ENCODE measurements around the gene MUC4. TPM values are rescaled to one million over a fixed set of nuclear protein-coding genes. Genes with fewer than 3 reads are reported as not detected.

The MUC4 gene
- total RNA-seq, 4 donors from 2014 or later = 0.26 to 1.0 (median 0.30) TPM

DNA sequence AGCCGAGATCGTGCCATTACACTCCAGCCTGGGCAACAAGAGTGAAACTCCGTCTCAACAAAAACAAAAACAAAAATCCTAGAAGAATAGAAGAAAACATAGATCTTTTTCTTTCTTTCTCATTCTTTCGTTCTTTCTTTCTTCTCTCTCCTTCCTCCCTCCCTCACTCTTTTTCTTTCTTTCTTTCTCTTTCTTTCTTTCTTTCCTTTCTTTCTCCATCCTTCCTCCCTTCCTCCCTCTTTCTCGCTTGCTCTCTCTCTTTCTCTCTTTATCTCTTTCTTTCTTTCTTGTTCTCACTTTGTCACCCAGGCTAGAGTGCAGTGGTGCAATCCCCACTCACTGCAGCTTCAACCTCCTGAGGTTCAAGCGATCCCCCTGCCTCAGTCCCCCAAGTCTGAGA is 33.8 kb upstream of the MUC4 start:
- no peak overlapping the region for H3K4me3 ChIP-seq
- H3K27ac ChIP-seq = no peak overlapping the region
- no peak for DNase-seq
- no peaks in the 10 kb centered on the region for H3K9me3 ChIP-seq
- TF ChIP-seq, protein P1, sequence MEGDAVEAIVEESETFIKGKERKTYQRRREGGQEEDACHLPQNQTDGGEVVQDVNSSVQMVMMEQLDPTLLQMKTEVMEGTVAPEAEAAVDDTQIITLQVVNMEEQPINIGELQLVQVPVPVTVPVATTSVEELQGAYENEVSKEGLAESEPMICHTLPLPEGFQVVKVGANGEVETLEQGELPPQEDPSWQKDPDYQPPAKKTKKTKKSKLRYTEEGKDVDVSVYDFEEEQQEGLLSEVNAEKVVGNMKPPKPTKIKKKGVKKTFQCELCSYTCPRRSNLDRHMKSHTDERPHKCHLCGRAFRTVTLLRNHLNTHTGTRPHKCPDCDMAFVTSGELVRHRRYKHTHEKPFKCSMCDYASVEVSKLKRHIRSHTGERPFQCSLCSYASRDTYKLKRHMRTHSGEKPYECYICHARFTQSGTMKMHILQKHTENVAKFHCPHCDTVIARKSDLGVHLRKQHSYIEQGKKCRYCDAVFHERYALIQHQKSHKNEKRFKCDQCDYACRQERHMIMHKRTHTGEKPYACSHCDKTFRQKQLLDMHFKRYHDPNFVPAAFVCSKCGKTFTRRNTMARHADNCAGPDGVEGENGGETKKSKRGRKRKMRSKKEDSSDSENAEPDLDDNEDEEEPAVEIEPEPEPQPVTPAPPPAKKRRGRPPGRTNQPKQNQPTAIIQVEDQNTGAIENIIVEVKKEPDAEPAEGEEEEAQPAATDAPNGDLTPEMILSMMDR (IDR thresholded peaks at IDR 0.05) = no peak
- no peak for TF ChIP-seq POLR2A (IDR thresholded peaks at IDR 0.05)
- no peaks in the 10 kb centered on the region for H3K4me1 ChIP-seq
- no peaks in the 10 kb centered on the region for H3K27me3 ChIP-seq
- intact Hi-C loops (cut with DNase I; ENCODE audit: low total_unique reads) = no loop called here
- H3K36me3 ChIP-seq = no peaks in the 10 kb centered on the region

DNA sequence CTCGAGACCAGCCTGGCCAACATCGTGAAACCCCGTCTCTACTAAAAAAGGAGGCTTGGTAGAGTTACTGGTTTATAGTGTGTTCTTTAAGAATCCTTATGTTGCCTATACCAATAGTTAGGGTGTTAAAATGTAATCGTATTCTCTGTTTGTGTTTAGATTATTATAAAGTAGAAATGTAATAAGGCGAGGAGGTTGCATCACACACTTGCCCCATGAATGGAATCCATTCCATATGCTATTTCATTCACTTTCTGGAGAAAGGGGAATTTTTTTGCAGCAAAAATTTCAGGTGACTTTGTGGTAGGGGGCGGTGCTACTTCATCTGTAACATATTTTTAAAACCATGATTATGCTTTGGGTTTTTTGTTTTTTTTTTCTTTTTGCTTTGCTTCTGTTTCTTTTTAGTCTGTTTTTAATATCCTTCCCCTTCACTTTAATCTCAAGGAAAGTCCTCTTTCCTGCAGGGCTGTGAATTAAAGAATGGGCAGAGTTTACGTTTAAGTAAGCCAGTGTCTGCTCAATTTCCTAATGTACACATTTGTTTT is 33.0 kb upstream of the MUC4 start:
- Histone ChIP-seq H3K4me3 (no peak overlapping the region), H3K9me3 (no peaks in the 10 kb centered on the region), H3K36me3 (no peaks in the 10 kb centered on the region), H3K27ac (no peak overlapping the region), H3K27me3 (no peaks in the 10 kb centered on the region), H3K4me1 (no peaks in the 10 kb centered on the region)
- intact Hi-C loops (cut with DNase I; ENCODE audit: low total_unique reads) = no loop called here
- no peak for DNase-seq
- TF ChIP-seq, protein P1 (IDR thresholded peaks at IDR 0.05) = no peak
- no peak for TF ChIP-seq POLR2A (IDR thresholded peaks at IDR 0.05)

DNA sequence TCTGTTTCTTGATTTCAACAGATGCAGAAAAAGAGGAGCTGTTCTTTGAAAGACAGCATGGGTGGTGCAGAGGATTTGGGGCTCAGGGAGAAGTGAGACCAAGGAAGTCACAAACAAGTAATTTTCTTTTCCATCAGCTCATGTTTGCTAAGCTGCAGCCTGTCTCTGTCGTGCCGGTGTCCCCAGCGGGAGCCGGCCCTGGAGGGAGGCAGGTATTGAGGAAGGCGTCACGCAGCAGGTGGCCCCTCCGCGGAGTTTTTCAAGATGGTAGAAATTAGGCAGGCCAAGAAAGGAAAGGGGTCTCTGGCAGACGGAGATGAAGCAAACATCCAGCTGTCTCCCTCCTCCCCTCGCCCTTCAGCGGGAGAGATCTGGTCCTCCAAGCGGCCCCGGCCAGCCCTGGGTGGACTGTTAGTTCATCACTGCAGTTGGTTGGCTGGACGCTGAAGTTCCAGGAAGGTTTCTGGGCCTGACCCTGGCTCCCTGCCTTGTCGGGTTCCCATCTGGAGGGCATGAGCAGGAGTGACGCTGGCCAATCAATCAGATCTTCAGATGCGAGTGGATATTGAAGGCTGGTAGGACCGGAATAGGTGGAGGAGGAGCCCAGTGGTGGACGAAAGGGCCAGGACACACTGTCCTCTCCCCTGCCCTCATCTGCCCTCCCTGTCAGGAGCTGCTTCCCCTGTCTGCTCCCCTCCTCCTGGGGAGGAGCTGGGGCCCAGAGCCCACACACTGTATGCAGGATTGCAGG is 27.7 kb upstream of the MUC4 start:
- H3K27me3 ChIP-seq = no peaks in the 10 kb centered on the region
- no peak for DNase-seq
- TF ChIP-seq POLR2A (IDR thresholded peaks at IDR 0.05) = no peak
- no peaks in the 10 kb centered on the region for H3K9me3 ChIP-seq
- intact Hi-C loops (cut with DNase I; ENCODE audit: low total_unique reads) = no loop called here
- no peaks in the 10 kb centered on the region for H3K36me3 ChIP-seq
- no peak overlapping the region for H3K27ac ChIP-seq
- no peaks in the 10 kb centered on the region for H3K4me1 ChIP-seq
- no peak overlapping the region for H3K4me3 ChIP-seq

DNA sequence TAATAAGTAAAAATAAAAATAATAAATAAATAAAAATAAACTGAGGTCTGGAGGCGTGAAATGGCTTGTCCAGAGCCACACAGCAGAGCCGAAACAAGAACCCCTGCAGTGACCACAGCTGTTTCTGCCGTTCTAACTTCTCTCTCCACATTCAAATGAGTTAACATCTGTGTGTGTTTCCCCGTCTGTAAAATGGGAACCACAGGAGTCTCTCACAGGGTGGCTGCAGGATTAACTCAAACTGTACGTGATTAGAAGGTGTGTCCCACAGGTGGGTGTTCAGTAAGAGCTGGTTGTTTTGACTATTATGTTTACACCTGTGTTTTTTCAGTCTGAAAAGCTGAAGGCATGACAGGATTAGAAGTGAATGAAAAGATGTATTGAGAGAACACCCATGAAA is 27.0 kb upstream of the MUC4 start:
- no peak for DNase-seq
- intact Hi-C loops (cut with DNase I; ENCODE audit: low total_unique reads) = no loop called here
- TF ChIP-seq POLR2A (IDR thresholded peaks at IDR 0.05) = no peak
- TF ChIP-seq, protein P1 (IDR thresholded peaks at IDR 0.05) = no peak
- Histone ChIP-seq H3K4me1 (no peaks in the 10 kb centered on the region), H3K36me3 (no peaks in the 10 kb centered on the region), H3K9me3 (no peaks in the 10 kb centered on the region), H3K27ac (no peak overlapping the region), H3K27me3 (no peaks in the 10 kb centered on the region), H3K4me3 (no peak overlapping the region)

DNA sequence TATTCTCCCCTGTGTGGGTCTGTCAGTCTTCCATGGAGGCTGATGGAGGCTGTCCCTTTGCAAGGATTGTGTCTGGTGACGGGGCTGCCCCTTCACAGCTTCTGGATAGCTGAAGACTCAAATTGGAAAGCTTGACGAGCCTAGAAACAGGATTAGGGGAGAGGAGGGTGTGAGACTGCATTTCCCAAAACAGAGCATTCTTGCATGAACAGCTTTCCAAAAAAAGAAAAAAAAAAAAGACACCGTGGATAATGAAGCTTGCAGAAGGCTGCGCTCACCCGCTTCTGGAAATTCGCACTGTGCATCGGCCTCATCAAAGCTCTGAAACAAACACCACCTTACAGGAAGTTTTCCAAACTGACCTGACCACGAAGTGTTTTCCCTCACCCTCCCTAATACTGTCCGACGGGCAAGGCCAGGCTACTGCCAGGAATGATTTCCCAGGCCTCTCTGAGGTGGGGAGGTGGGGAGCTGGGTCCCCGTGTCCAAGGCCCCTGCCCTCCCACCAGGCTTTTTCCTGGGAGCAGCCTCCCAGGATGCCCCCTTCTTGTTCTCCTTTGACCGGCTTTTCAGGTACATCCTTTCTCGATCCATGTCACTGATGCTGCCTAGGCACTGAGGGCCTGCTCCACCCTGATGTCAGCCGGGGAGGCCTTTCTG is 24.9 kb upstream of the MUC4 start:
- H3K9me3 ChIP-seq = no peaks in the 10 kb centered on the region
- intact Hi-C loops (cut with DNase I; ENCODE audit: low total_unique reads) = no loop called here
- TF ChIP-seq, protein P1 (IDR thresholded peaks at IDR 0.05) = no peak
- TF ChIP-seq POLR2A (IDR thresholded peaks at IDR 0.05) = no peak

More for the DNA sequence above, 24.9 kb upstream of the MUC4 start:
- Histone ChIP-seq H3K27ac (no peak overlapping the region), H3K27me3 (no peaks in the 10 kb centered on the region), H3K4me3 (no peak overlapping the region), H3K4me1 (no peaks in the 10 kb centered on the region), H3K36me3 (no peaks in the 10 kb centered on the region)
- DNase-seq = no peak
